ENCODE measurements around the gene ASTN1.

Gene ASTN1

GRCh38 chr1:177002891-177003290 lies 161.6 kb downstream of the ASTN1 start:
- no peaks in the 10 kb centered on the region for H3K9me3 Mint-ChIP-seq

DNA sequence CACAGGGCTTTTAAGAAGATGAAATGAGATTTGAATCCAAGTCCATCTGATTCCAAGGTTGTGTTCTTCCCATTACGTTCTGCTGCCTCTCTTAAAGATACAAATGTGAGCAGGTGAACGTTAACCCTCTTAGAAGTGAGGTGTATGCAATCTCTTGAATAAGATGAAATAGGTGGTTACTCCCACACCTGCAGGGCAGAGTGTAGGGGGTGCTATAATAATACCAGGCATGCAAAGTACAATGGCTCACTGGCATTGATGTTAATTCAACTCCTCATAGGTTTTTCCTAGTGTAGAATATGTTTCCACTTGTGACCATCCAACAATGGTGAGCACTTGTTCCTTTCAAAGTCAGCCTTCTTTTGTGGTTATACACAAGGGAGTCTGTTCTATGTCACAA lies 163.0 kb downstream of the ASTN1 start:
- no peak overlapping the region for H3K4me3 Mint-ChIP-seq
- TF ChIP-seq, protein P1, sequence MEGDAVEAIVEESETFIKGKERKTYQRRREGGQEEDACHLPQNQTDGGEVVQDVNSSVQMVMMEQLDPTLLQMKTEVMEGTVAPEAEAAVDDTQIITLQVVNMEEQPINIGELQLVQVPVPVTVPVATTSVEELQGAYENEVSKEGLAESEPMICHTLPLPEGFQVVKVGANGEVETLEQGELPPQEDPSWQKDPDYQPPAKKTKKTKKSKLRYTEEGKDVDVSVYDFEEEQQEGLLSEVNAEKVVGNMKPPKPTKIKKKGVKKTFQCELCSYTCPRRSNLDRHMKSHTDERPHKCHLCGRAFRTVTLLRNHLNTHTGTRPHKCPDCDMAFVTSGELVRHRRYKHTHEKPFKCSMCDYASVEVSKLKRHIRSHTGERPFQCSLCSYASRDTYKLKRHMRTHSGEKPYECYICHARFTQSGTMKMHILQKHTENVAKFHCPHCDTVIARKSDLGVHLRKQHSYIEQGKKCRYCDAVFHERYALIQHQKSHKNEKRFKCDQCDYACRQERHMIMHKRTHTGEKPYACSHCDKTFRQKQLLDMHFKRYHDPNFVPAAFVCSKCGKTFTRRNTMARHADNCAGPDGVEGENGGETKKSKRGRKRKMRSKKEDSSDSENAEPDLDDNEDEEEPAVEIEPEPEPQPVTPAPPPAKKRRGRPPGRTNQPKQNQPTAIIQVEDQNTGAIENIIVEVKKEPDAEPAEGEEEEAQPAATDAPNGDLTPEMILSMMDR (IDR thresholded peaks at IDR 0.05): no peak
- H3K4me1 Mint-ChIP-seq: peaks cover 26% of the 10 kb centered on the region
- no peak overlapping the region for H3K27ac Mint-ChIP-seq
- H3K9me3 Mint-ChIP-seq: no peaks in the 10 kb centered on the region
- no peak for DNase-seq
- H3K36me3 Mint-ChIP-seq (ENCODE audit: low read depth): no peaks in the 10 kb centered on the region
- peaks cover 8% of the 10 kb centered on the region for H3K27me3 Mint-ChIP-seq (ENCODE audit: low read depth, poor library complexity)

More at GRCh38 chr1:177002891-177003290, 161.6 kb downstream of the ASTN1 start:
- DNase-seq: no peak
- Mint-ChIP-seq H3K36me3 (ENCODE audit: low read depth) (no peaks in the 10 kb centered on the region), H3K4me3 (no peak overlapping the region), H3K27ac (no peak overlapping the region), H3K27me3 (ENCODE audit: low read depth, poor library complexity) (peaks cover 11% of the 10 kb centered on the region), H3K4me1 (peaks cover 20% of the 10 kb centered on the region)
- TF ChIP-seq, protein P1 (IDR thresholded peaks at IDR 0.05): no peak

DNA sequence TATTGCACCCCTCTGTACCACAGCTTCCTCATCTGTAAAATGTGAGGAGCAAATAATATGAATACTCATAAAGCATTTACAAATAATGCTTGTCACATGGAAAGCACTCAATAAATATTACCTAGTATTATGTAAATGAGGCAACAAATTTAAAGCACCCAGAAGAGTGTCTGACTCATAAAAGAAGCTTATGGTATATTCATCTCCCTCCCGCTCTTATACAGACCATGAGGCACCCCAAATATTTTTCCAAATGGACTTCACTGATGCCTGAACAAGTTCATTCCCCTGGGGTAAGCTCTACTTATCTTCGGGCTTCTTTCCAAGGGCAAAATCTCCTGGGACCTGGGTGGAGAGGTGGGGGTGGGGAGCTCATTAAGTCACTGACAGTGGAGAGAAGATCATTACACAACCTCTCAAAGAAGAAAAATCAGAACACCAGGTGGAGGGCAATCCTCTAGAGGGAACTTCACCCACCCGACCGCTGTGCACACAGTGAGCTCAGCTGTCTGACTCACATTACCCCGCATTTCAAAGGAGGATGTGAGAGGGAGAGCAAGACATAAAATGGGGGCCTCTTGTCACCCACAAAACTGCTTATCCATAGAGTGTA lies 166.2 kb downstream of the ASTN1 start:
- no peaks in the 10 kb centered on the region for H3K36me3 Mint-ChIP-seq (ENCODE audit: low read depth)
- TF ChIP-seq, protein P1 (IDR thresholded peaks at IDR 0.05): no peak
- H3K27me3 Mint-ChIP-seq (ENCODE audit: low read depth, poor library complexity): peaks cover 4% of the 10 kb centered on the region
- peaks cover 43% of the 10 kb centered on the region for H3K4me1 Mint-ChIP-seq
- no peaks in the 10 kb centered on the region for H3K9me3 Mint-ChIP-seq
- H3K4me3 Mint-ChIP-seq: no peak overlapping the region
- DNase-seq: no peak
- H3K27ac Mint-ChIP-seq: no peak overlapping the region

- peak overlapping the region; percentile 83 for H3K27ac Mint-ChIP-seq
- peak; percentile 37 for DNase-seq
- no peaks in the 10 kb centered on the region for H3K27me3 Mint-ChIP-seq (ENCODE audit: low read depth, poor library complexity)
- TF ChIP-seq, protein P1 (IDR thresholded peaks at IDR 0.05): no peak
- H3K4me3 Mint-ChIP-seq: peak overlapping the region; percentile 66
- H3K9me3 Mint-ChIP-seq: no peaks in the 10 kb centered on the region
- peaks cover 43% of the 10 kb centered on the region for H3K4me1 Mint-ChIP-seq
- H3K36me3 Mint-ChIP-seq (ENCODE audit: low read depth): no peaks in the 10 kb centered on the region
Measured at GRCh38 chr1:176996456-176997090, 167.9 kb downstream of the ASTN1 start.

DNA sequence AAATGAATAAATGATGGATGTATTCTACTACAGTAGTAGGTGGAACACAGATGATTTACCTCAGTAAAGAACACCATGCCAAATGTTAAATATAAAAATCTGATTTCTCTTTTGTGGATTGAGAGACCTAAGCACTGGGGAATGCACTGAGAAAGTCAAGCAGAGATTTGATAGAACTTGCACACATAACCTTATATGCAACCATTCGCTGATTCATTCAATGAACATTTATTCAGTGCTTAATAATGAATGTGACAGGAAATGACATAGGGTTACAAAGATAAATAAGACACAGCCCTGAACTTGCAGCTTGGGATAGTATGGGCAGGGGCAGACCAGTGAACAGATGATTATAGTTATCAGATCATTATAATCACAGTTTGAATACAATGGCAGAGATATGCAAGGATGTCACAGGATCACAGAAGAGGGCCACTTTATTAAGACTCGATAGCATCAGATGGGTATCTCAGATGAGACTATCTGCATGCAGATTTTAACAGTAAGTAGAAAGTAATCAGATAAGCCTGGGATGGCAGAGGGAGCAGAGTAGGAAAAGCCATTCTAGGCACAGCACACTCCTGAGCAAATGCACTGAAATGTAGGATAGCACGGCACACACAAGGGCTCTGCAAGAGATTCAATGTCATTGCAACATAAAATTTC lies 169.4 kb downstream of the ASTN1 start:
- Mint-ChIP-seq H3K27me3 (ENCODE audit: low read depth, poor library complexity) (no peaks in the 10 kb centered on the region), H3K36me3 (ENCODE audit: low read depth) (no peaks in the 10 kb centered on the region), H3K27ac (no peak overlapping the region), H3K4me3 (no peak overlapping the region), H3K4me1 (peaks cover 53% of the 10 kb centered on the region), H3K9me3 (no peaks in the 10 kb centered on the region)
- no peak for DNase-seq
- TF ChIP-seq, protein P1 (IDR thresholded peaks at IDR 0.05): no peak

Data from nephron progenitor cell (in vitro differentiated cells).